Activated CD8-positive, alpha-beta memory T cell treated with anti-CD3 and anti-CD28 coated beads for 24 hours (primary cell): ENCODE measurements around the gene PLA2G4D.

Experiments used
- DNase-seq: peaks from one replicate; pipeline ENCODE4 v3.0.0-alpha.2; 2020

Gene PLA2G4D

GRCh38 chr15:42090370-42090769, 4.0 kb downstream of the PLA2G4D start:
- peak; percentile 42 for DNase-seq

GRCh38 chr15:42089942-42090341, 4.4 kb downstream of the PLA2G4D start:
- DNase-seq = no peak

- peak; percentile 40 for DNase-seq
Measured at GRCh38 chr15:42088801-42089640, 5.3 kb downstream of the PLA2G4D start.

- DNase-seq = peak; percentile 41
Measured at GRCh38 chr15:42087926-42088800, 6.2 kb downstream of the PLA2G4D start.

GRCh38 chr15:42087460-42087859, 6.9 kb downstream of the PLA2G4D start:
- DNase-seq = no peak

GRCh38 chr15:42085721-42086120, 8.6 kb downstream of the PLA2G4D start:
- DNase-seq = peak; percentile 45

- DNase-seq = peak; percentile 45
Measured at GRCh38 chr15:42085236-42085605, 9.1 kb downstream of the PLA2G4D start.

- DNase-seq = peak; percentile 77
Measured at GRCh38 chr15:42084465-42085235, 9.7 kb downstream of the PLA2G4D start.

- no peak for DNase-seq
Measured at GRCh38 chr15:42083916-42084315, 10.4 kb downstream of the PLA2G4D start.

GRCh38 chr15:42083605-42083908, 10.8 kb downstream of the PLA2G4D start:
- peak; percentile 47 for DNase-seq

- peak; percentile 50 for DNase-seq
Measured at GRCh38 chr15:42082823-42083604, 11.3 kb downstream of the PLA2G4D start.

- no peak for DNase-seq
Measured at GRCh38 chr15:42082141-42082540, 12.2 kb downstream of the PLA2G4D start.

- DNase-seq = peak; percentile 42
Measured at GRCh38 chr15:42080919-42081830, 13.2 kb downstream of the PLA2G4D start.

- no peak for DNase-seq
Measured at GRCh38 chr15:42080186-42080918, 14.0 kb downstream of the PLA2G4D start.

GRCh38 chr15:42079401-42079908, 14.9 kb downstream of the PLA2G4D start:
- DNase-seq = no peak

- no peak for DNase-seq
Measured at GRCh38 chr15:42078903-42079302, 15.5 kb downstream of the PLA2G4D start.

- no peak for DNase-seq
Measured at GRCh38 chr15:42077689-42078088, 16.7 kb downstream of the PLA2G4D start.

GRCh38 chr15:42073418-42073817, 20.9 kb downstream of the PLA2G4D start:
- no peak for DNase-seq

- no peak for DNase-seq
Measured at GRCh38 chr15:42072141-42072685, 22.1 kb downstream of the PLA2G4D start.

- DNase-seq = no peak
Measured at GRCh38 chr15:42071717-42072116, 22.6 kb downstream of the PLA2G4D start.
